SJSA1 (cell line): ENCODE measurements around the gene TIAM2. TPM values are rescaled to one million over a fixed set of nuclear protein-coding genes. Genes with fewer than 3 reads are reported as not detected.

ENCODE experiments used
- DNase-seq, 2 experiments: peaks; one replicate each; pipeline ENCODE4 v3.0.0-alpha.2; 2015 to 2020; ENCODE audit warnings: low spot score in 2 of 2, low read depth in 1 of 2
- H3K27ac ChIP-seq: fragments of 250-450 bp; sonication (Bioruptor Pico); 2 replicates; pipeline ENCODE4 v1.5.1; 2020; ENCODE audit warnings: mild to moderate bottlenecking, moderate library complexity
- H3K27me3 ChIP-seq: fragments of 250-450 bp; sonication (Bioruptor Pico); replicated peaks from 2 replicates; pipeline ENCODE4 v1.5.1; 2020; ENCODE audit warnings: mild to moderate bottlenecking, moderate library complexity
- H3K36me3 ChIP-seq: fragments of 250-450 bp; sonication (Bioruptor Pico); 2 replicates; pipeline ENCODE4 v1.5.1; 2020; ENCODE audit warnings: mild to moderate bottlenecking
- H3K4me1 ChIP-seq: fragments of 250-450 bp; sonication (Bioruptor Pico); replicated peaks from 2 replicates; pipeline ENCODE4 v1.6.1; 2021; ENCODE audit warnings: mild to moderate bottlenecking
- H3K4me3 ChIP-seq: fragments of 250-450 bp; sonication (Bioruptor Pico); 2 replicates; pipeline ENCODE4 v1.5.1; 2020; ENCODE audit warnings: mild to moderate bottlenecking
- H3K9me3 ChIP-seq: fragments of 250-450 bp; sonication (Bioruptor Pico); replicated peaks from 2 replicates; pipeline ENCODE4 v1.5.1; 2020; ENCODE audit warnings: mild to moderate bottlenecking
- total RNA-seq: library from RNA; depleted of rRNA; stranded (reverse); fragments of >200 nt; shearing (Covaris generic); gene quantifications from 2 replicates; pipeline ENCODE4 v1.2.3, GENCODE V29; 2014

The TIAM2 gene
- total RNA-seq, 1 experiment from 2014 or later: 48.3 TPM

DNA sequence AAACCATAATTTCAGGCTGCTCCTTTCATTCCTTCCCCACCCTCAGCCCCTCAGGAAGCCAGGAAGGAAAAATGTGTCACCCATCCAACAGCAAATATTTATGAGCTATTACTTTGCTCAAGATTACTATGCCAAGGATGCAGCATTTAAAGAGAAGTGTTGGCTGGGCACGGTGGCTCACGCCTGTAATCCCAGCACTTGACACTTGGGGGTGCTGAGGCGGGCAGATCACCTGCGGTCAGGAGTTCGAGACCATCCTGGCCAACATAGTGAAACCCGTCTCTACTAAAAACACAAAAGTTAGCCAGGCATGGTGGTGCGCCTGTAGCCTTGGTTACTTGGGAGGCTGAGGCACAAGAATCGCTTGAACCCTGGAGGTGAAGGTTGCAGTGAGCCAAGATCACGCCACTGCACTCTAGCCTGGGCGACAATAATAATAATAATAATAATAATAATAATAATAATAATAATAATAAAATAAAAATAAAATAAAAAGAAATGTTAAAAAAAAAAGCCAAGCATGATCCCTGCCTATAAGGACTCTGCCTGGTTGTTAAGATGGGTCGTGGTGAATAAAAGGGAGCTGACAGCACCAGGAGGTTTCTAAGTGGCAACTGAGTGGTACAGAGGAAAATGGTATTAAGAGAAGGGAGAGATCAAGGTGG lies 20.5 kb upstream of the TIAM2 start:
- Histone ChIP-seq H3K9me3 (no peaks in the 10 kb centered on the region), H3K36me3 (no peaks in the 10 kb centered on the region), H3K27ac (no peak overlapping the region), H3K4me3 (no peak overlapping the region), H3K27me3 (no peaks in the 10 kb centered on the region), H3K4me1 (peaks cover 5% of the 10 kb centered on the region; the same call in 1 of the 2 replicates)
- DNase-seq: no peak

GRCh38 chr6:154977588-154977987 lies 17.5 kb upstream of the TIAM2 start:
- Histone ChIP-seq H3K4me1 (peaks cover 5% of the 10 kb centered on the region; the same call in 1 of the 2 replicates), H3K4me3 (no peak overlapping the region), H3K36me3 (no peaks in the 10 kb centered on the region), H3K27me3 (no peaks in the 10 kb centered on the region), H3K9me3 (no peaks in the 10 kb centered on the region), H3K27ac (no peak overlapping the region)
- DNase-seq: no peak

GRCh38 chr6:154980273-154981078 lies 14.6 kb upstream of the TIAM2 start:
- no peaks in the 10 kb centered on the region for H3K36me3 ChIP-seq
- no peak overlapping the region for H3K27ac ChIP-seq
- H3K9me3 ChIP-seq: no peaks in the 10 kb centered on the region
- peaks cover 5% of the 10 kb centered on the region; the same call in 1 of the 2 replicates for H3K4me1 ChIP-seq
- DNase-seq: no peak
- H3K27me3 ChIP-seq: no peaks in the 10 kb centered on the region
- no peak overlapping the region for H3K4me3 ChIP-seq

DNA sequence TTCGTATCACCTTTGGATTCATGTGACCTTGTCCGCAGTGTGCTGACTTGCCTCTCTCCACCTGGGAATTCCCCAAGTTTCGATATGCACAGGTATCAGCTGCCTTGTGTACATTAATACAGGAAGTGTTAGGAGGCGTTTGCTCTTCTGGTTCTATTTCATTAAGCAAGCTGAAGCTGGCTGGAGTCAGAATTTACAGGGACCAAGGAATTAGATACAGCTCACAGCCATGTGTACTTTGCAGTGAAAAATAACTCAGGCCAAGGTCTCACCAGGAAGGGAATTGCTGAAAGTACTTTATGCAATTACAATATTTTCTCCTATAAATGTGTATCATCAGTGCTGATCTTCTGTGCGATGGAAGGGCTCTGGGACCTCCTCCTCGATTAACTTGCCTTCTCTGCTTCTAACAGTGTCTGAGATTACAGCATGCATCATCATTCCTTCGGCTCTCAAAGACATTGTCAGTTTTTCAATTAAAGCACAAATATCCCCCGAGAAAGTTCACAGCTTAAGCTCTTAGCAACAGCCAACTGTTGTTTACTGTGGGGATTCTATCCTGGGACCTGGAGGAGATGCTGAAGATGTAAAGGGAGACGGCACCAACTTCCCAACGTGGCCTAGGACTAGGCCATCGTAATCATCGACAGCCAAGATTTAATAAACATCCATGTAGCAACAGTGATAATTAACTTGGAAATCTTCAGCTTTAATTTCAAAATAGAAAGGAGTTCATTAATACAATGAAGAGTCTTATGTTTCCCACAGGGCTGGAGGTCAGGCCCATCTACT lies 13.8 kb upstream of the TIAM2 start:
- peaks cover 5% of the 10 kb centered on the region; the same call in 1 of the 2 replicates for H3K4me1 ChIP-seq
- H3K4me3 ChIP-seq: no peak overlapping the region
- no peaks in the 10 kb centered on the region for H3K9me3 ChIP-seq
- no peaks in the 10 kb centered on the region for H3K36me3 ChIP-seq
- H3K27ac ChIP-seq: no peak overlapping the region
- no peak for DNase-seq
- no peaks in the 10 kb centered on the region for H3K27me3 ChIP-seq

DNA sequence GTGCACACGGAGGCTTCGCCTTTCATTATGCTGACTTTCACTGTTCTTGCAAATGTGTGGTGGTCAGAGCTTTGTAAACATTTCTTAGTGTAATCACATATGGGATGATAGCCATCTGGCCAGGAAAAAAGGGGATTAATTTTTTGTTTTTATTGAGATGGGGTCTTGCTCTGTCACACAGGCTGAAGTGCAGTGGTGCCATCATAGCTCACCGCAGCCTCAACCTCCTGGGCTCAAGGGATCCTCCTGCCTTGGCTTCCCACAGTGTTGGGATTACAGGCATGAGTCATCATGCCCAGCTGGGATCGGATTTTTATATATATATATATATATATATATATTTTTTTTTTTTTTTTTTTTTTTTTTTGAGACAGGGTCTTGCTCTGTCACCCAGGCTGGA lies 11.0 kb upstream of the TIAM2 start:
- Histone ChIP-seq H3K27me3 (no peaks in the 10 kb centered on the region), H3K9me3 (no peaks in the 10 kb centered on the region), H3K4me3 (no peak overlapping the region), H3K27ac (no peak overlapping the region), H3K4me1 (no peaks in the 10 kb centered on the region), H3K36me3 (no peaks in the 10 kb centered on the region)
- DNase-seq: no peak

GRCh38 chr6:154986787-154987235 lies 8.3 kb upstream of the TIAM2 start:
- no peaks in the 10 kb centered on the region for H3K27me3 ChIP-seq
- no peaks in the 10 kb centered on the region for H3K36me3 ChIP-seq
- peaks cover 6% of the 10 kb centered on the region for H3K4me1 ChIP-seq
- no peak overlapping the region for H3K27ac ChIP-seq
- DNase-seq: no peak
- no peaks in the 10 kb centered on the region for H3K9me3 ChIP-seq
- no peak overlapping the region for H3K4me3 ChIP-seq

GRCh38 chr6:154989448-154989847 lies 5.7 kb upstream of the TIAM2 start:
- H3K27ac ChIP-seq: no peak overlapping the region
- no peaks in the 10 kb centered on the region for H3K36me3 ChIP-seq
- peaks cover 20% of the 10 kb centered on the region for H3K4me1 ChIP-seq
- H3K27me3 ChIP-seq: no peaks in the 10 kb centered on the region
- no peak for DNase-seq
- H3K4me3 ChIP-seq: no peak overlapping the region
- no peaks in the 10 kb centered on the region for H3K9me3 ChIP-seq

DNA sequence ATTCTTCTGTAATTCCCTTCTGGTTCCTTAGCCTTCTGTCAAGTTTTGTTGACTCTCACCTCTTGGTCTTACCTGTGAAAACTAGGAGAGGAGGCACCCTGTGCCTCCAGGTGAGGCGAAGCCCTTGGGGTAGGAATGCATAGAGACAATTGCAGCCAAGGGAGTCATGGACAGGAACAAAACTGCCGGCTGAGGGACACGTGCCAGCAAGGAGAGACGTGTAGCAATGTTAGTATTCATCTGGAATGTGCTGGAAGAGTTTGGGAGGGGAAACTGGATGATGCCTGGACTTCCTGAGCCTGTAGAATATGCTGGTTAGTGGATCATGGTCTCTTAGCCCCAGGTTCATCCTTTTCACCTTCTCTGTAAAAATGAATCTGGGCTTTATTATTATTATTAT lies 3.9 kb upstream of the TIAM2 start:
- no peak overlapping the region for H3K4me3 ChIP-seq
- H3K27me3 ChIP-seq: no peaks in the 10 kb centered on the region
- peaks cover 22% of the 10 kb centered on the region for H3K4me1 ChIP-seq
- DNase-seq: no peak
- no peaks in the 10 kb centered on the region for H3K9me3 ChIP-seq
- no peak overlapping the region for H3K27ac ChIP-seq
- H3K36me3 ChIP-seq: peaks cover 4% of the 10 kb centered on the region; the same call in 1 of the 2 replicates

GRCh38 chr6:154993026-154993425 lies 2.1 kb upstream of the TIAM2 start:
- Histone ChIP-seq H3K27me3 (no peaks in the 10 kb centered on the region), H3K4me3 (no peak overlapping the region), H3K4me1 (peaks cover 41% of the 10 kb centered on the region), H3K27ac (peak overlapping the region; percentile 75), H3K36me3 (peaks cover 4% of the 10 kb centered on the region; the same call in 1 of the 2 replicates), H3K9me3 (no peaks in the 10 kb centered on the region)
- DNase-seq: peak; percentile 94 to 98

- no peaks in the 10 kb centered on the region for H3K27me3 ChIP-seq
- DNase-seq: peak in 1 of 2 experiments; percentile 38
- H3K36me3 ChIP-seq: peaks cover 7% of the 10 kb centered on the region; the same call in 1 of the 2 replicates
- H3K9me3 ChIP-seq: no peaks in the 10 kb centered on the region
- peaks cover 47% of the 10 kb centered on the region for H3K4me1 ChIP-seq
- H3K4me3 ChIP-seq: no peak overlapping the region
- H3K27ac ChIP-seq: no peak overlapping the region
Measured at GRCh38 chr6:154993710-154994109, 1.4 kb upstream of the TIAM2 start.

GRCh38 chr6:154994836-154995253 lies 270 bp upstream of the TIAM2 start:
- Histone ChIP-seq H3K27me3 (no peaks in the 10 kb centered on the region), H3K4me3 (peak overlapping the region; percentile 86), H3K9me3 (no peaks in the 10 kb centered on the region), H3K4me1 (peaks cover 50% of the 10 kb centered on the region), H3K27ac (no peak overlapping the region), H3K36me3 (peaks cover 9% of the 10 kb centered on the region)
- DNase-seq: peak in 1 of 2 experiments; percentile 28

DNA sequence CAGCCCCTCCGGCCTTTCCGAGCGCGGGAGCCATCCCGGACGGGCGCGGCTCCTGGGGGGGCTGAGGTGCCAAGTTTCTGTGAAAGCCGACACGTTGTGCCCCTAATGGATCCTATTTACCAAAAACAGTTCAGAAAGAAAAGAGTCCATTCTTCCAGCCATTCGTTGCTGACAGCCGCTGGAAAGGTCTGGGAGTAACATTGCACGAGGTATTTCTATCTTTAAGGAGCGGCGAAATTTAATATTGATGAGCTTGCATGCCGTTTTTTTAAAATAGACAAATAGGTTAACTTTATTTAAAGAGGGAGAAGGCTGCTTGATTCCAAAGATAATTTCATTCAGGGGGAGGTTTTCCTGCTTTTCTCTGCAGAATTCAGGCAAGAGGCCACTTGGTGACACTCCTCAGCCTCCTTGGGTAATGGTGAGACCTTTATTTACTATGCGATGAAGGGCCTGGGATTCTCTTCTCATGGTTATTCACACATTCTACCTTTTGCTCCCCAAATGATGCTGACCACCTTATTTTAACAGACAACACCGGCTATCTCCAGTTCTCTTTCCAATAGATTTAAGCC lies 988 bp downstream of the TIAM2 start:
- Histone ChIP-seq H3K27ac (peak overlapping the region; percentile 73), H3K4me1 (peaks cover 48% of the 10 kb centered on the region), H3K36me3 (peaks cover 20% of the 10 kb centered on the region), H3K27me3 (no peaks in the 10 kb centered on the region), H3K4me3 (peak overlapping the region; percentile 86), H3K9me3 (no peaks in the 10 kb centered on the region)
- no peak for DNase-seq

- DNase-seq: peak in 1 of 2 experiments; percentile 36
- no peak overlapping the region for H3K27ac ChIP-seq
- H3K36me3 ChIP-seq: peaks cover 21% of the 10 kb centered on the region
- peak overlapping the region; percentile 86 for H3K4me3 ChIP-seq
- H3K27me3 ChIP-seq: no peaks in the 10 kb centered on the region
- no peaks in the 10 kb centered on the region for H3K9me3 ChIP-seq
- peaks cover 48% of the 10 kb centered on the region for H3K4me1 ChIP-seq
Measured at GRCh38 chr6:154996841-154997311, 1.8 kb downstream of the TIAM2 start.
